GM23248 (cell line): ENCODE data around the gene KCNT1. TPM values are rescaled to one million over a fixed set of nuclear protein-coding genes. Genes with fewer than 3 reads are reported as not detected.

Experiments used
- DNase-seq: peaks from one replicate; pipeline ENCODE4 v3.0.0-alpha.2; 2015
- H2AFZ ChIP-seq: fragments of 200-600 bp; sonication (generic); 2 replicates; pipeline ENCODE4 v1.6.1; 2016; ENCODE audit warnings: antibody characterized with exemption
- H3F3A ChIP-seq: fragments of 200-600 bp; sonication (generic); 2 replicates; pipeline ENCODE4 v1.6.1; 2016; ENCODE audit warnings: mild to moderate bottlenecking, antibody characterized with exemption, mixed run types; ENCODE audit not compliant: insufficient read depth
- H3K27ac ChIP-seq: fragments of 200-600 bp; sonication (generic); 2 replicates; pipeline ENCODE4 v1.5.1; 2016; ENCODE audit warnings: mild to moderate bottlenecking
- H3K27me3 ChIP-seq: fragments of 200-600 bp; sonication (generic); replicated peaks from 2 replicates; pipeline ENCODE4 v1.6.1; 2016; ENCODE audit warnings: mild to moderate bottlenecking; ENCODE audit not compliant: insufficient read depth
- H3K36me3 ChIP-seq: fragments of 200-600 bp; sonication (generic); 2 replicates; pipeline ENCODE4 v1.6.1; 2016; ENCODE audit warnings: low read depth, mild to moderate bottlenecking
- H3K4me1 ChIP-seq: fragments of 200-600 bp; sonication (generic); 2 replicates; pipeline ENCODE4 v1.6.1; 2016; ENCODE audit warnings: mild to moderate bottlenecking; ENCODE audit not compliant: insufficient read depth
- H3K4me2 ChIP-seq: fragments of 200-600 bp; sonication (generic); one replicate; pipeline ENCODE4 v1.6.1; 2016; ENCODE audit warnings: mild to moderate bottlenecking; ENCODE audit not compliant: unreplicated experiment
- H3K4me3 ChIP-seq: fragments of 200-600 bp; sonication (generic); 2 replicates; pipeline ENCODE4 v1.5.1; 2016; ENCODE audit warnings: mild to moderate bottlenecking
- H3K79me2 ChIP-seq: fragments of 200-600 bp; sonication (generic); 2 replicates; pipeline ENCODE4 v1.6.1; 2016; ENCODE audit warnings: mild to moderate bottlenecking; ENCODE audit not compliant: insufficient read depth
- H3K9ac ChIP-seq: fragments of 200-600 bp; sonication (generic); 2 replicates; pipeline ENCODE4 v1.6.1; 2016; ENCODE audit warnings: mild to moderate bottlenecking
- H3K9me2 ChIP-seq: fragments of 200-600 bp; sonication (generic); 2 replicates; pipeline ENCODE4 v1.6.1; 2016; ENCODE audit warnings: mixed run types, mild to moderate bottlenecking, moderate library complexity; ENCODE audit not compliant: insufficient read depth
- H3K9me3 ChIP-seq: fragments of 200-600 bp; sonication (generic); one replicate; pipeline ENCODE4 v1.6.1; 2017; ENCODE audit warnings: low read depth
- H4K20me1 ChIP-seq: fragments of 200-600 bp; sonication (generic); 2 replicates; pipeline ENCODE4 v1.6.0; 2016; ENCODE audit not compliant: insufficient read depth
- EZH2 ChIP-seq: fragments of 200-600 bp; sonication (generic); IDR thresholded peaks from 2 replicates; pipeline ENCODE4 v1.6.1; 2018; ENCODE audit warnings: antibody characterized with exemption, mild to moderate bottlenecking; ENCODE audit not compliant: insufficient read depth, poor library complexity, severe bottlenecking
- EZH2phosphoT487 ChIP-seq: fragments of 200-600 bp; sonication (generic); IDR thresholded peaks from 2 replicates; pipeline ENCODE4 v1.6.1; 2018; ENCODE audit warnings: antibody characterized with exemption, moderate library complexity, mild to moderate bottlenecking, low read depth; ENCODE audit not compliant: insufficient read depth
- WGBS, 2 experiments: methylation state at CpG; one replicate each; pipeline ENCODE4 v1.1.6; 2015 to 2017; ENCODE audit warnings: low lambda C conversion rate in 2 of 2, low coverage in 1 of 2; ENCODE audit errors: missing lambda C conversion rate in 2 of 2; 5-methylcytosine and 5-hydroxymethylcytosine counted together
- in situ Hi-C: fragments of 300-500 bp; cut with MboI; formaldehyde crosslinking; loops from 2 replicates; pipeline ENCODE4 v1.15.0; 2020
- polyA plus RNA-seq: library from polyadenylated mRNA; unstranded; fragments of >200 nt; fragmentation: Nextera tagmentation; extraction: Ambion mirVana; gene quantifications from 2 replicates; pipeline ENCODE4 v1.2.1, GENCODE V29; 2016
- total RNA-seq: library from RNA; depleted of rRNA; stranded (reverse); fragments of >200 nt; shearing (Covaris generic); gene quantifications from 2 replicates; pipeline ENCODE4 v1.2.3, GENCODE V29; 2014

Gene KCNT1
- total and polyA plus RNA-seq, 2 experiments from 2014 or later, result not detected

DNA sequence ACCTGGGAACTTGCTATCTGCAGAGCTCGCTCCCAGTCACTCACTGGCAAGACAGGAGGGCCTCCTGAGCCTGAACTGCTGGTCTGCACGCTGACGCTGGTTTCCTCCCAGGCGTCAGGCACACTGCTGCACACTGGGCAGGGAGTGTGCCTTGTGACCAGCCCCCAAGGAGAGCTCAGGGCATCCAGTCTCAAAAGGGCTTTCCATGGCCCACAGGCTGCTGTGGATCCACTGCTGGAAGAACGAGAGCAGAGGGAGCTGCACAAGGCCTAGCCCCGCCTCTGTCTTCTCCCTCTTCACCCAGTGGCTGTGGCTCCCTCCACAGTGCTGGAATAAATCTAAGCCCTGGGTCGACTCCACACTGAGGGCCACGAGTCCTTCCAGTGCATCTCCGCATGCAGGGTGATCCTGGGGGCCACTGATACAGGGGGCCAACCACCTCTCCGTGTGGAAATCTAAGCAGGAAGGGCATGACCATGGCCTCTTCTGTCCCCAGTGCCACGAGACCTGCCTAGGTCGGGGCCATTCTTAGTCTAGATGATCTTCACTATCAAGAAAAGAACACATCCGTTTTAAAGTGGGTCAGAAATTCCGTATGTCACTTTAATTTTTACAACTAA, 111.8 kb downstream of the KCNT1 start:
- WGBS, 2 experiments, result 94 to 95% methylated on average over 14 of the region's 14 CpGs
- no peak overlapping the region for H3K4me2 ChIP-seq
- H3K9me3 ChIP-seq, result no peaks in the 10 kb centered on the region
- H3K36me3 ChIP-seq, result peaks cover 7% of the 10 kb centered on the region; the same call in 1 of the 2 replicates
- DNase-seq, result no peak
- peaks cover 6% of the 10 kb centered on the region; the same call in 1 of the 2 replicates for H3K4me1 ChIP-seq
- no peak overlapping the region for H3K4me3 ChIP-seq
- H3K27ac ChIP-seq, result no peak overlapping the region
- in situ Hi-C loops, result no loop called here
- peaks cover 9% of the 10 kb centered on the region; the same call in 1 of the 2 replicates for H3F3A ChIP-seq
- no peaks in the 10 kb centered on the region for H3K9me2 ChIP-seq
- H3K27me3 ChIP-seq, result no peaks in the 10 kb centered on the region
- no peaks in the 10 kb centered on the region for H3K79me2 ChIP-seq
- H3K9ac ChIP-seq, result no peak overlapping the region
- no peaks in the 10 kb centered on the region for H4K20me1 ChIP-seq
- TF ChIP-seq EZH2phosphoT487 (no peak), EZH2 (no peak)
- no peak overlapping the region for H2AFZ ChIP-seq

- H3K9me3 ChIP-seq, result no peaks in the 10 kb centered on the region
- no peak overlapping the region for H3K4me3 ChIP-seq
- no peak overlapping the region for H3K27ac ChIP-seq
- peaks cover under 1% of the 10 kb centered on the region; the same call in 1 of the 2 replicates for H3F3A ChIP-seq
- no peak overlapping the region for H3K4me2 ChIP-seq
- no peaks in the 10 kb centered on the region for H4K20me1 ChIP-seq
- no peak for DNase-seq
- H3K9me2 ChIP-seq, result no peaks in the 10 kb centered on the region
- H3K4me1 ChIP-seq, result no peaks in the 10 kb centered on the region
- peaks cover 7% of the 10 kb centered on the region; the same call in 1 of the 2 replicates for H3K36me3 ChIP-seq
- no peaks in the 10 kb centered on the region for H3K79me2 ChIP-seq
- WGBS, 2 experiments, result 93 to 96% methylated on average over 4 to 12 of the region's 12 CpGs
- H2AFZ ChIP-seq, result no peak overlapping the region
- no peaks in the 10 kb centered on the region for H3K27me3 ChIP-seq
- in situ Hi-C loops, result no loop called here
- no peak for TF ChIP-seq EZH2phosphoT487
- no peak for TF ChIP-seq EZH2
- no peak overlapping the region for H3K9ac ChIP-seq
Observed at GRCh38 chr9:135814421-135815095, 112.6 kb downstream of the KCNT1 start.

GRCh38 chr9:135815413-135815812, 113.4 kb downstream of the KCNT1 start:
- Histone ChIP-seq H3K27ac (no peak overlapping the region), H3K4me2 (no peak overlapping the region), H3K27me3 (no peaks in the 10 kb centered on the region), H3K4me1 (no peaks in the 10 kb centered on the region), H3K9ac (no peak overlapping the region), H4K20me1 (no peaks in the 10 kb centered on the region), H2AFZ (no peak overlapping the region), H3K79me2 (no peaks in the 10 kb centered on the region), H3F3A (no peaks in the 10 kb centered on the region), H3K4me3 (no peak overlapping the region), H3K9me3 (no peaks in the 10 kb centered on the region), H3K9me2 (no peaks in the 10 kb centered on the region), H3K36me3 (peaks cover 7% of the 10 kb centered on the region; the same call in 1 of the 2 replicates)
- WGBS, 2 experiments, result 83 to 87% methylated on average over 4 of the region's 4 CpGs
- in situ Hi-C loops, result no loop called here
- DNase-seq, result no peak
- TF ChIP-seq EZH2phosphoT487 (no peak), EZH2 (no peak)

DNA sequence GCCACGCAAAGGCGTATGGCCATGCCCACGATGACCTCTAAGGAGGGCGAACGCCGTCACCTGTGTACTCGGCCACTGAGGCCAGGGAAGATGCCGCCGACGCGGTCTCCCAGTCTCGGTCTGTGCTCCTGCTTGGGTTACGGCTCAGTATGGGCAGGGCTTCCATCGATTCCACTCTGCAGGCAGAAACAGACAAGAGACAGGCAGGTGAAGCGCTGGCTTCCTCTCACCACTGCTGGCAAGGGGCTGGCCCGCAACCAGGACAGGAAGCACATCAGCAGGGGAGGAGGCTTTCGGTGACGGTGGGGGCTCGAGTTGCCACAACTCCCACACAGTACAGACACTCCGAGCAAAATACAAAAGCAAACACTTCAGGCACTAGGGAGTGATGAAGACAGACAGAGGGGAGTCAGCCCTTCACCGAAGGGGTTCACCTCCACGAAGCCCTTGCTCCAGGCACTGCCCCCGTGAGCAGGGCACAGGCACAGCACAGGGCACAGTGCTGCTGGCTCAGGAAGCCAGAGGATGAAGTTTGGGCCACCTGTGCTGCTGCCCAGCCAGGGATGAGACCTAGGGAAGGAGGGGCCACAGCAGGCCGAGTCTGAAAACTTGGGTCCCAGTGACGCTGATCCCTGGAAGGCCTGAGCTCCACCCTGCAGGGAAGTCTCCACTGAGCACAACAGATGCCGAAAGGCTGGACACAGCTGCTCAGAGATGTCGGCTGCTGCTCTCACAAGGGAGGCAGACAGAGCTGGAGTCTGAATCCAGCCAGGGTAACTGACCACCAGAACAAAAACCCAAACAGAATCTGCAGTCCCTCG, 114.1 kb downstream of the KCNT1 start:
- Histone ChIP-seq H3K4me1 (no peaks in the 10 kb centered on the region), H3K4me3 (no peak overlapping the region), H3K4me2 (no peak overlapping the region), H4K20me1 (no peaks in the 10 kb centered on the region), H2AFZ (no peak overlapping the region), H3F3A (no peaks in the 10 kb centered on the region), H3K27me3 (no peaks in the 10 kb centered on the region), H3K27ac (no peak overlapping the region), H3K9ac (no peak overlapping the region), H3K9me3 (no peaks in the 10 kb centered on the region), H3K79me2 (no peaks in the 10 kb centered on the region), H3K9me2 (no peaks in the 10 kb centered on the region), H3K36me3 (peaks cover 4% of the 10 kb centered on the region; the same call in 1 of the 2 replicates)
- WGBS, 2 experiments, result 93% methylated on average over 28 of the region's 28 CpGs
- DNase-seq, result no peak
- TF ChIP-seq EZH2phosphoT487, result no peak
- in situ Hi-C loops, result no loop called here
